SK-N-SH (cell line): Measurements from ENCODE around the gene PUM1.

Experiments used
- CTCF ChIP-seq: fragments of 200-600 bp; sonication (generic); IDR thresholded peaks from 2 replicates; pipeline ENCODE4 v1.6.1; 2017; ENCODE audit warnings: antibody characterized with exemption, mild to moderate bottlenecking, moderate library complexity
- EP300 ChIP-seq, 2 experiments: IDR thresholded peaks; 2 replicates each; pipeline versions ENCODE4 v1.4.0 to v1.6.1; 2012; ENCODE audit warnings: borderline replicate concordance in 1 of 2, low read depth in 1 of 2, low read length in 1 of 2
- GABPA ChIP-seq: IDR thresholded peaks from 2 replicates; pipeline ENCODE4 v1.4.0; 2012; ENCODE audit warnings: low read depth, mild to moderate bottlenecking
- PBX3 ChIP-seq: IDR thresholded peaks from 2 replicates; pipeline ENCODE4; 2012
- POLR2AphosphoS5 ChIP-seq: IDR thresholded peaks from 2 replicates; pipeline ENCODE4 v1.6.1; 2012; ENCODE audit warnings: low read depth, low read length
- YY1 ChIP-seq: IDR thresholded peaks from 2 replicates; pipeline ENCODE4 v1.4.0; 2012; ENCODE audit warnings: low read depth, mild to moderate bottlenecking
- TF ChIP-seq, protein P1 (sequence below): fragments of 150-350 bp; IDR thresholded peaks from 2 replicates; pipeline ENCODE4 v1.6.1; 2017; ENCODE audit warnings: antibody characterized with exemption, low read length, low read depth, borderline replicate concordance

DNA sequence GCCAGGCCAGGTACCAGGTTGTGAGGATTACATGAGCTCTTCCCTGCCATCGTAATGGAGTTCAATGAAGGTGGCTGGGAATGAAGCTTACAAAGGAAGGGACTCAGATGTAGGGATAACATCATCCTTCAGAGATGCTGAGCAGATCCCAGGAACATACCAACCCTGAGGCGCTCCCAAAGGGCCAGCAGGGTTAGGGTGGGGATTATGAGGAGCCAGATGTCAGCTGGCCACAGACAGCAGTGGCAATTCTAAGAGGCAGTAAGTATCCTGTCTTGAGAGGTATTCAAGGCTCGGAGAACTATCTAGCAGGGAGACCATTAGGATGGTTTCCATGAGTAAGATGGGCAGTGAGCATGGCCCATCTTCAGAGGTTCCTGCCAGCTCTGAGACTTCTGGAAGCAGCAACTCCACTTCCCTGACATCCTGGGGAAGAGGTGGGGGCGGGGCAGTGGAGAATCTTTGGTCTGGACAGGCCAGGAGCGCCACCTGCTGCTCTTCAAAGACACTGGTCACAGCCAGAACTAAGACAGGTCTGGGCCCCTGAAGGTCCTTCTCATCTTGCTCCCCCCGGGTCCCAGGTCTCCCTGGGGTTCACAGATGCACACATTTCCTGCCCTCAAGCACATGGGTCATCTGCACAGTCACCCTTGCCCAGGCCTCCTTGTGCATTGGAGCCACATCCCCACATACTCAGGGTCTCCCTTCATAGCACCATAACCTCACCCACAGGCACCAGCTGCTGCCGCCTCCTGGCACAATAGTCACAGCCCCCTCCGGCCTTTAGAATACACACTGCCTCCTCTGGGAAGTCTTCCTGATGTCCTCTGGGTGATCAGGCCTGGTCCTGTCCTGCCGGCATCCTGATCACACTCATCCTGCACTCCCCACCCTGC, 154.2 kb downstream of the PUM1 start:
- TF ChIP-seq, protein P1, sequence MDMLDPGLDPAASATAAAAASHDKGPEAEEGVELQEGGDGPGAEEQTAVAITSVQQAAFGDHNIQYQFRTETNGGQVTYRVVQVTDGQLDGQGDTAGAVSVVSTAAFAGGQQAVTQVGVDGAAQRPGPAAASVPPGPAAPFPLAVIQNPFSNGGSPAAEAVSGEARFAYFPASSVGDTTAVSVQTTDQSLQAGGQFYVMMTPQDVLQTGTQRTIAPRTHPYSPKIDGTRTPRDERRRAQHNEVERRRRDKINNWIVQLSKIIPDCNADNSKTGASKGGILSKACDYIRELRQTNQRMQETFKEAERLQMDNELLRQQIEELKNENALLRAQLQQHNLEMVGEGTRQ, result no peak
- TF ChIP-seq CTCF (peak; percentile 87), EP300 (IDR thresholded peaks at IDR 0.05; ENCODE audit: borderline replicate concordance in 1 of 2, low read depth in 1 of 2, low read length in 1 of 2) (no peak), YY1 (no peak), POLR2AphosphoS5 (no peak), GABPA (no peak), PBX3 (no peak)
